AG04449 (cell line): Measurements from ENCODE around the gene FBRS.
"Not testable (repeated sequence)": the region's sequence is repeated elsewhere in the genome, so short reads cannot be mapped to it uniquely, and the experiment has no call there.

Source experiments
- CTCF ChIA-PET: fragments of 350-600 bp; formaldehyde crosslinking; extraction: SDS; loops from one replicate; lab custom pipeline; 2021; ENCODE audit warnings: antibody characterized with exemption; lab: Yijun Ruan, JAX
- POLR2A ChIA-PET: fragments of 400-600, 350-600 bp; formaldehyde crosslinking; extraction: SDS; loops from one replicate; lab custom pipeline; 2020; ENCODE audit warnings: antibody characterized with exemption, inconsistent platforms; lab: Yijun Ruan, JAX
- DNase-seq: peaks from one replicate; pipeline ENCODE4 v3.0.0-alpha.2; 2010; ENCODE audit warnings: low read depth, low spot score
- H3K4me3 ChIP-seq: 2 replicates; pipeline ENCODE4 v1.5.1; 2011; ENCODE audit warnings: low read depth, mild to moderate bottlenecking, control low read depth, low read length
- CTCF ChIP-seq: IDR thresholded peaks from one replicate; pipeline ENCODE4 v1.5.1; 2011; ENCODE audit warnings: mild to moderate bottlenecking, moderate library complexity, low read length, control low read depth, inconsistent platforms; ENCODE audit not compliant: insufficient read depth; ENCODE audit errors: missing control alignments

FBRS gene

GRCh38 chr16:30680326-30680725 is 22.1 kb downstream of the FBRS start:
- no peak for DNase-seq
- CTCF ChIA-PET, result interaction anchor here (2.4 kb wide), 1 partner anchor 13 kb away, joined by 11 read pairs; no protein-coding TSS in a partner anchor
- TF ChIP-seq CTCF, result no peak
- POLR2A ChIA-PET, result no interaction called here
- H3K4me3 ChIP-seq, result no peak overlapping the region

- no peak overlapping the region for H3K4me3 ChIP-seq
- ChIA-PET POLR2A (no interaction called here), CTCF (interaction anchor here (0.6 kb wide), 1 partner anchor 9 kb away, joined by 3 read pairs; no protein-coding TSS in a partner anchor)
- no peak for DNase-seq
- no peak for TF ChIP-seq CTCF
Measured at GRCh38 chr16:30688701-30689100, 30.5 kb downstream of the FBRS start.

- POLR2A ChIA-PET, result no interaction called here
- CTCF ChIA-PET, result interaction anchor here (1.4 to 4.1 kb wide), 3 partner anchors 8 to 63 kb away, joined by 3 to 32 read pairs (median 23); partner anchors contain the start of gene FBRS
- DNase-seq, result no peak
- no peak overlapping the region for H3K4me3 ChIP-seq
- TF ChIP-seq CTCF, result no peak
Measured at GRCh38 chr16:30691907-30692306, 33.7 kb downstream of the FBRS start.

- TF ChIP-seq CTCF, result no peak
- no peak for DNase-seq
- CTCF ChIA-PET, result interaction anchor here (0.6 to 4.1 kb wide), 7 partner anchors 9 to 357 kb away, joined by 3 to 32 read pairs (median 6); partner anchors contain the start of gene FBRS
- H3K4me3 ChIP-seq, result no peak overlapping the region
- POLR2A ChIA-PET, result interaction anchor here (1.8 kb wide), 1 partner anchor 33 kb away, joined by 11 read pairs; the partner anchor contains the start of gene FBRS
Measured at GRCh38 chr16:30692396-30693064, 34.3 kb downstream of the FBRS start.

GRCh38 chr16:30694926-30695693 is 36.9 kb downstream of the FBRS start:
- no peak for TF ChIP-seq CTCF
- H3K4me3 ChIP-seq, result no peak overlapping the region
- CTCF ChIA-PET, result interaction anchor here (1.0 to 4.1 kb wide), 14 partner anchors 10 to 246 kb away, joined by 3 to 32 read pairs (median 7); partner anchors contain the start of genes FBRS and PRR14
- POLR2A ChIA-PET, result no interaction called here
- no peak for DNase-seq

- not testable (repeated sequence) for DNase-seq, H3K4me3 ChIP-seq
- POLR2A ChIA-PET, result interaction anchor here (1.4 to 1.5 kb wide), 2 partner anchors 11 to 38 kb away, joined by 3 to 8 read pairs; no protein-coding TSS in a partner anchor
- CTCF ChIA-PET, result interaction anchor here (1.1 to 2.0 kb wide), 13 partner anchors 11 to 605 kb away, joined by 3 to 8 read pairs (median 5); partner anchors contain the start of genes DCTPP1, FBRS and PRR14
Measured at GRCh38 chr16:30696646-30697045, 38.4 kb downstream of the FBRS start.
